ENCODE results near the gene ROBO1.

The ROBO1 gene

DNA sequence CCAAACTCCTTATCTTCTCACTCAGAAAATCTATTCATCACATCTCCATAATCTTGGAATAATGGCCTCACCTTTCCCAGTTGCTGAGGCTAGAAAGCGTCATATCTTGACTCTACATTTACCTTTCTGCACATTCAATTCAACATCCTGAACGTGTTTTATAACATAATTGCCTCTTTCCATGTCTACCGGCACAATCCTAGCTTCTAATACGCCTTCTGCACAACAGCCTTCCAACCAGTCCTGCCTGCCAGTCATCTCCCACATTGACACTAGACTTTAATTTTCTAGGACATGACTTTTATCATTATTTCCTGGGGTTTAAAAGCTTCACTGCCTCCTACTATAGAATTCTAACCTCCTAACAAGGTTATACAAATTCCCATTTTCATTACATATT, 906.6 kb downstream of the ROBO1 start:
- no peak for DNase-seq

GRCh38 chr3:78860567-78860966, 907.2 kb downstream of the ROBO1 start:
- no peak for DNase-seq

DNA sequence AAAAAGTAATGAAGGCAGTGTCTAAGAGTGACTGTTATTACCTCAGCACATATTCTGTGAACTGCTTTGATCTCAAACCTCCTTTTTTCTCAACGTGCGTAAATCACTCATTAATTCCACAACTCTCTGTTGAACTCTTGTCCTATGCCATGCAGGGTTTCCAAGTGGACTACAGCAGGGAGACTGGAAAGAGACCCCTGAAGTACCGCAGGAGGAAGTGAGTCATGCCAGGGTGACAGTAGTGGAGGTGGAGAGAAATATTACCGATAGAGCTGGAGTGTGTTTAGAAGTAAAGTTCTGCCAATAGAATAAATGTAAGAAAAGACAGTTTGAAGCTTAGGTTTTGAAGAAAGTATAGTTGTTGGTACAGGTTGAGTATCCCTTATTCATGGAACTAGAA, 908.9 kb downstream of the ROBO1 start:
- DNase-seq: no peak

DNA sequence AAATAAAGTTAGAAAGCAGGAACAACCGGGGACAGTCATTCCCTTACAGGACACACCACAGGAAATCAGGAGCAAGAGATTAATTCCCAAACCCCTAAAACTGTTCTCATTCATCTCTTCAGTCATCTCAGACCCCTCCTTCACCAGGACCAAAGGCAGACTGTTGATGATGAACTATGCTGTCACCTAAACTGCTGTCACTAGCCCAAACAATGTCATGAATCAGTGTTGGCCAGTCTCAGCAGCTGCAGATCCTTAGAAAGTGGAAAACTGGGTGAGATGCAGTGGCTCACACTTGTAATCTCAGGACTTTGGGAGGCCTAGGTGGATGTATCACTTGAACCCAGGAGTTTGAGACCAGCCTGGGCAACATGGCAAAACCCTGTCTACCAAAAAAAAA, 909.6 kb downstream of the ROBO1 start:
- no peak for DNase-seq

DNA sequence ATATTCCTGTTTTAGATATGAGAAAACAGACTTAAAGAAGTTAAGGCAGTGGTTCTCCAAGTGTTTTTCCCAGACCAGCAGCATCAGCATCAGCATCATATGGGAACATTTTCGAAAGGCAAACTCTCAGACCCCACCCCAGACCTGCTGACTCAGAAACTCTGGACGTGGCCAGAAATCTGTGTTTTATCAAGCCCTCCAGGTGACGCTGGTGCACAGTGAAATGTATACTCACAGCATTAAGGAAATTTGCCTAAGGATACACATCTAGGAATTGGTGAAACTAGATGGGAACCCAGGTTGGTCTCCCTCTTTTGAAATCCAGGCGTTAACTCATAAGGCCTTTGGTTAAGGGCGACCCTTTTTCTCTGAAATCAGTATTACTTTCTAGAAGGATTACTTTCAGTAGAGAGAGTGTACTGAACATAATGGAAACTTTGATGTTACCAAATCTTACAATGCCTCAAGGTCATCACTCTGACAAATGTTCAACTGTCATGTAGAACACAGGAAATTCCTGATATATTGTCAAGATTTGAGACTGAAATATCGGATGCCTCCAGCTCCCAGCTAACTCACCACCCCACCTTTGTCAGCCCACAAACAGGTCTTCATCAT, 910.2 kb downstream of the ROBO1 start:
- DNase-seq: peak; percentile 63

- no peak for DNase-seq
These were observed 911.6 kb downstream of the ROBO1 start for GRCh38 chr3:78856164-78856563.

- DNase-seq: no peak
These were observed 912.6 kb downstream of the ROBO1 start for GRCh38 chr3:78855190-78855589.

DNA sequence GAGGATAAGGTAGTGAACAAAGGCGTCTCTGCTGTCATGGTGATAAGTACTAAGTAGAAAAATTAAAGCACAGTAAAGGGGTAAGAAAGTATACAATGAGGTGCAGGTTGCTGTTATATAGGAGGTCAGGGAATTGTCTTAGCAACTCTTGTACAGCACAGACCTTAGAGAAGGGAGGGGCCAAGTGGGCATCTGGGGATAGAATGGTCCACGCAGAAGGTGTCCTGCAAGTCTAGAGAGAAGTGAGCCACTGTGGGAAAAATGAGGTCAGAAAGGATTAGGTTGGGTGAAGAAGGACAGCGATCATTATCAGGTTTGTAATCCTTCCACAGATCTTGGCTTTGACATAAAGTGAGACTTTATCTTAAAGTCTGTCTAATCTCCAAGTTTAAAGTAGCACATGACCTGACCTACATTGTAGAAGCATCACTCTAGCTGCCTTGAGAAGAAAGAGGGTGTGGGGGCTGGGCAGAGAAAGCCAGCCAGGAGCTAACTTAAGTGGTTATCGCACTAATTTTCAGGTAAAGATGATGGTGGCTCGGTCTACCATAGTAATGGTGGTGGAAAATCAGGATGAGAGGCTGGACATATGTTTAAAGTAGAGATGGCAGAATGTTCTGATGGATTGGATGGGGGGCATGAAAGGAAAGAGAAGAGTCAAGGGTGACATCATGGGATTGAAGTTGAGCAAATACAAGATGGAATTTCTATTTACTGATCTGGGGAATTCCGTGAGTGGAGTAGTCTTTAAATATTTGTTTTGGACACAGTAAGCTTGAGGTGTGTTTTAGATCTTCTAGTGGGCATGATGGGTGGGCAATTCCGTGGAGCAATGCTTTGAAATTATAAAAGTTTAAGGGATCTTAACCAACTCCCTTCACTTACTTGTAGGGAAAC, 919.2 kb downstream of the ROBO1 start:
- peak; percentile 61 for DNase-seq

DNA sequence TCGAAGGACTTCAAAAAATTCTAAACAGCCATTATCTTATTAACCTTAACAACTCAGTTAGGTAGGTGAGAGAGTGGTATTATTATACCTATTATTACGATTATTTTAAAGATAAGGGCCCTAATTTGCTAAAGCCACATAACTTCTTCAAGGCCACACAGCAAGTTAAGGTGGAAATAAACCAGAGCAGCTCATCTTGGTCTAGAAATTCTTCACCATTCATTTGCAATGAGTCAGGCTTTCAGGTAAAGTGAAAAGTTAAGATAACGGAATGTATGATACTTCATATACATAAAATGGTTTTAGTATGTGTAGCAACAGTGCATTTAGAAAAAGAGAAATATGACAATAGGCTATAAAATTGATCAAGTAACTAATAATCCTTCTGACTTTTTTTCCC, 920.2 kb downstream of the ROBO1 start:
- DNase-seq: no peak

DNA sequence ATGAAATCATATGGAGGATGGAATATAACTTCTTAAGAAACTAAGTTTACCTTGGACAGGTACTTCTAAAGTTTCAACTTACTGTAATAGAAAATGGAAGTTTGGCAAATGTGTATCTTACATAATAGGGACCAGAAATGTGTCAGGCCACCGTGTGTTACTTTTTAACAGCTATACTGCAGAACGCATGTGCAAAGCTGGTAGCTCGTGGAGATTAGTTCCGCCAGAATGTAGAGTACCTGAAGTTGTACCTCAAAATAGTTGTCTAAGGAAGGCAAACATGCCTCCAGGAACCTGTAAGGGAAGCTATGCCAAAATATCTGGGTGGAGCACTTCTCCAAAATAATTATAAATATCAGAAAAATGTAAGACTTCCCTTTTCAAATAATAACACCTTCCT, 920.6 kb downstream of the ROBO1 start:
- no peak for DNase-seq

DNA sequence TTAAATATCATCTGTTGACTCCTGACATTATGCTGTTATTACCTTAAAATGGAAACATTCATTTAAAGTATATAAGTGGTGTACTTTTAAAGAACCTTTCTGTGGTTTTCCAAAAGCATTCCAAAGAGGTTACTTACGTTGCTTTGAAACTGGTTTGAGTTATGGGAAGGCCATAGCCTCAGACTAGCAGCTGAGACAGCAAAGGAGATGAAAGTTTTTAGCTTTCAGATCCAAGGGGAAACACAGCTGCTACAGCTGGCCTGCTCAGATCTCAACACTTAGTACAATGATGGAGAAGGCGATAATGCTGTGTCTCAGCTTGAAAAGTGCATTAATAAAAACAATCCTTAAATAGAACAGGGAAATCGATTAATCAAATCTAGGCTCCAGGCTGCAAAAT, 921.1 kb downstream of the ROBO1 start:
- peak; percentile 72 for DNase-seq

GRCh38 chr3:78845605-78846004, 922.2 kb downstream of the ROBO1 start:
- DNase-seq: no peak

DNA sequence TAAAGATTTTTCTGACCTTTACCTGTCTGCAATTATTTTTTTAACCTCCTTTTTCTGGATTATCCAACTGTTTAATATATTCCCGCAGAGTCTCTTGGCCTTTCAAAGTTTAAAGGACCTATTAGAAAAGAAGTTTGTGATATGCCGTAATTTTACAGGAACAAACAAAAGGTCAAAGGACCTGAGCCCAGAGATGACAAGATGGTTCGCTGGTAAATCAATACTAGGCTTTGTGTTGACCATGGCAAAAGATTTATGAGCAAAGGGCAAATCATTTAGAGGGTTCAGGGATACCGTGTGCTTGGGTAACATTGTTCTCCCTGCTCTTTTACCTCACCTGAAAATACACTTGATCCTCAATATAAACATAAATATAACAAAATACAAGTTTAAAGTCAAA, 923.5 kb downstream of the ROBO1 start:
- DNase-seq: no peak

GRCh38 chr3:78839693-78840092, 928.1 kb downstream of the ROBO1 start:
- no peak for DNase-seq

DNA sequence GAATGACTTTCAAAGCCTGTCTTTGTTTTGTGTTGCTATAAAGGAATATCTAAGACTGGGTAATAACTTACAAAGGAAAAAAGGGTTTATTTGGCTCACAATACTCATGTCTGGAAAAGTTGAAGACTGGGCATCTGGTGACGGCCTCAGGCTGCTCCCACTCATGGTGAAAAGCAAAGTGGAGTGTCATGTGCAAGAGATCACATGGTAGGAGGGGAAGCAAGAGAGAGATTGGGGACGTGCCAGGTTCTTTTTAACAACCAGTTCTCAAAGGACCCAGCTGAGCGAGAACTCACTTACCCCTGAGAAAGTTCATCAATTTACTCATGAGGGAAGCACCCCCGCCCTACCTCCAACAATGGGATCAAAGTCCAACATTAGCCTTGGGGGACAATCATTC, 929.4 kb downstream of the ROBO1 start:
- DNase-seq: no peak

DNA sequence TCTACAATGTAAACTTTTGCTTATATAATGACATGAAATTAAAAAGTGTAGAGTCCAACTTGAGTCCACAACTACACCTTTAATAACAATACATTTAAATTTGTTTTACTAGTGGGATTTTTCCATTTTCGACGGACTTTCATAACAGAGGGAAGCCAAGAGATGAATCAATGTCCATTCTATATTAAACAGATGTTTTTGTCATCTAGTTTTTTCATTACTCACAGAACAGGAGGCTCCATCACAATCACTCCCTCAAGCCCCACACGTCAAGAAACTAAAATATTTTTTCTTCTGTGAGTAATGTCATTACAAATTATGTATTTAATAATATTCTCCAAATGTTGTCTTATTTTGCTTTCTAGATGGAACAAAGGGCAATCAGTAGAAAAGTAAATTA, 932.9 kb downstream of the ROBO1 start:
- DNase-seq: no peak

- no peak for DNase-seq
These were observed 935.0 kb downstream of the ROBO1 start for GRCh38 chr3:78832785-78833204.

GRCh38 chr3:78831446-78831972, 936.3 kb downstream of the ROBO1 start:
- DNase-seq: no peak

GRCh38 chr3:78830470-78830869, 937.3 kb downstream of the ROBO1 start:
- DNase-seq: no peak

DNA sequence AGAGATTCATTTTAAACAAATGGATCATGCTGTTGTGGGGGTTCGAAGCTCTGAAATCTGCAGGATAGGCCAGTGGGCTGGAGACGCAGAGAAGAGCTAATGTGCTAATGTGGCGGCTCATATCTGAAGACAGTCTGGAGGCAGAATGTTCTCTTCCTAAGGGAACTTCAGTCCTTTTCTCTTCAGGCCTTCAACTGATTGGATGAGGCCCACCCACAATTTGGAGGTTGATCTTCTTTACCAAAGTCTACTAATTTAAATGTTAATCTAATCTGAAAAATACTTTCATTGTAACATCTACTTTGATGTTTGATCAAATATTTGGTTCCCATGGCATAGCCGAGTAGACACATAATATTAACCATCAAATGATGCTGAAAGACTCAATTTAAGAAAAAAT, 940.2 kb downstream of the ROBO1 start:
- no peak for DNase-seq

DNA sequence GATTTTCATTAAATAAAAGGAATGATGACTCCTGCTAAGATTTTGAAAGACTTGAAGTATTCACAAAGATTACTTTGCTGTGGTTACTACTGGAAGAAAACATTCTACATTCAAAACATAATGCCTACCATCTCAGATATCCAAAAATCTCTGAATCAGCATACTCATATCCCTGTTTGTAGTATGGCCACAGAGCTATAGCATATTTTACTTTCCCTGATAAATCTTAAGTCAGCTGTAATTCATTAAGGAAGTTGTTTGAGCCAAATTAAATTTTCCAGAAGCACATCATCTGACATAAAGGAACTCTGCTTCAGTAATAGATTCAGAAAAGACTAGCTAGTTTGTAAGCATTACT, 942.0 kb downstream of the ROBO1 start:
- no peak for DNase-seq

DNA sequence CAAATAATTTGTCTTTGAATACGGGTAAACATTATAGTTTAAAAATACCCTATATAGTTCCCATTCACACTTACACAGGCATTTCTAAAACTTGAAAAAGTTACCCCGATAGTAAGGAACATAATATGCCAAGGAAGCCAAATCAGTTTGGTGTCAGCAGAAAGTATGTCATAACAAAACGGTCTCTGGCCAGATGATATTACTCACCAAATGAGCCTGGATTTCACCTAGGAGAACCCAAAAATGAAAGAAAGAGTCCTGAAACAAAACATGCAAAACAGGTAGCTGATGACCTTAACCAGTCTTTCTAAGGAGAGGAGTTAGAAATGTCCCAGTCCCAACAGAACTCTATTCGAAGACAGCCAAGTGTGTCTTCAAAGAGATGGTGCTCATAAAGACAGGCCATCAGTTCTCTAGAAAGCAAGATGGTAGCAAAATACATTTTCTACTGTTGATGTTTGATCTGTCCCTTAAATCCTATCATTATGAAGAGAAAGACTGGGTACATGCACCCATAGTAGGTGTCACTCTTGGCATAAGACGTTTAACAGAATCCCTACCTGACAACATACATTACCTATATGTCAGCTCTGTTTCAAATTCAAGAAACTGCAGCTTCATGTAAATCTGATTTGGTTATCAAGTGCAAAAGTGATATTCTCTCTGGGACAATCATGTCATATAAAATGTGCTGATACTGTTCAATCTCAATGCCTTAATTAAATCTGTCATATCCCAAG, 942.5 kb downstream of the ROBO1 start:
- DNase-seq: no peak

- no peak for DNase-seq
These were observed 943.9 kb downstream of the ROBO1 start for GRCh38 chr3:78823859-78824258.

GRCh38 chr3:78823434-78823833, 944.4 kb downstream of the ROBO1 start:
- no peak for DNase-seq

Measured in islet precursor cell (in vitro differentiated cells).